ENCODE measurements around the gene TMEM205.
A peak's percentile ranks its signal among the peaks of the same experiment; 100 is the strongest.

TMEM205 gene

DNA sequence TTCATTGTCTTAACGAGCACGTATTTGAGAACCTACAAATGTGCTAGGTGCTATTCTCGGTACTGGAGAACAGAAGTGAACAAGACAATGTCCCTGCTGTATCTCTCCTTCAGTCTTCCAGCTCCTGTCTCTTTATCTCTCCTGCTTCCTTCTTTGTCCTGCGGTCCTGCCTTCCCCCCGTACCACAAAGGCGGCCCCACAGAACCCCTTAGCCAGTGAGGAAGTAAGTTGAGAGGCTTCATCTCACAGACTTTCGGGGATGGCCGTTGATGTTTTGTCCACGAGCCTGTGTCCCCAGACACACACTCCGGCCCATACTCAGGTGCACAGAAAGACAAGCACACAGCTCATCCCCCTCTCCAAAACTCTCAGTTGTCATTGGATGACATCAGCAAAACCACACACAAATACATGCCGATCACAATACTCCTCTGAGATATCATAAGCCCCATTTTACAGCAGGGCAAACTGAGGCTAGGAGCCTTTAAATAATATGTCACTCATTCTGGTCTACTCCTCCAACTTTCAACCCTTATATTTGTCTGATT lies 27.9 kb upstream of the TMEM205 start:
- no peaks in the 10 kb centered on the region; the same call in none of the 2 replicates for H3K36me3 ChIP-seq (ENCODE audit: control insufficient read depth, insufficient read depth, low read length)
- peak overlapping the region; percentile 72 for H3K4me3 ChIP-seq (replicated peaks; ENCODE audit: low read depth, low read length)
- no peak for DNase-seq (ENCODE audit: extremely low read depth, insufficient read length)
- TF ChIP-seq, protein P1, sequence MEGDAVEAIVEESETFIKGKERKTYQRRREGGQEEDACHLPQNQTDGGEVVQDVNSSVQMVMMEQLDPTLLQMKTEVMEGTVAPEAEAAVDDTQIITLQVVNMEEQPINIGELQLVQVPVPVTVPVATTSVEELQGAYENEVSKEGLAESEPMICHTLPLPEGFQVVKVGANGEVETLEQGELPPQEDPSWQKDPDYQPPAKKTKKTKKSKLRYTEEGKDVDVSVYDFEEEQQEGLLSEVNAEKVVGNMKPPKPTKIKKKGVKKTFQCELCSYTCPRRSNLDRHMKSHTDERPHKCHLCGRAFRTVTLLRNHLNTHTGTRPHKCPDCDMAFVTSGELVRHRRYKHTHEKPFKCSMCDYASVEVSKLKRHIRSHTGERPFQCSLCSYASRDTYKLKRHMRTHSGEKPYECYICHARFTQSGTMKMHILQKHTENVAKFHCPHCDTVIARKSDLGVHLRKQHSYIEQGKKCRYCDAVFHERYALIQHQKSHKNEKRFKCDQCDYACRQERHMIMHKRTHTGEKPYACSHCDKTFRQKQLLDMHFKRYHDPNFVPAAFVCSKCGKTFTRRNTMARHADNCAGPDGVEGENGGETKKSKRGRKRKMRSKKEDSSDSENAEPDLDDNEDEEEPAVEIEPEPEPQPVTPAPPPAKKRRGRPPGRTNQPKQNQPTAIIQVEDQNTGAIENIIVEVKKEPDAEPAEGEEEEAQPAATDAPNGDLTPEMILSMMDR (IDR thresholded peaks at IDR 0.05; ENCODE audit: insufficient read depth, low read length, poor library complexity, severe bottlenecking), result no peak
- no peaks in the 10 kb centered on the region for H3K27me3 ChIP-seq (replicated peaks; ENCODE audit: control insufficient read depth, insufficient read depth, low read length)

DNA sequence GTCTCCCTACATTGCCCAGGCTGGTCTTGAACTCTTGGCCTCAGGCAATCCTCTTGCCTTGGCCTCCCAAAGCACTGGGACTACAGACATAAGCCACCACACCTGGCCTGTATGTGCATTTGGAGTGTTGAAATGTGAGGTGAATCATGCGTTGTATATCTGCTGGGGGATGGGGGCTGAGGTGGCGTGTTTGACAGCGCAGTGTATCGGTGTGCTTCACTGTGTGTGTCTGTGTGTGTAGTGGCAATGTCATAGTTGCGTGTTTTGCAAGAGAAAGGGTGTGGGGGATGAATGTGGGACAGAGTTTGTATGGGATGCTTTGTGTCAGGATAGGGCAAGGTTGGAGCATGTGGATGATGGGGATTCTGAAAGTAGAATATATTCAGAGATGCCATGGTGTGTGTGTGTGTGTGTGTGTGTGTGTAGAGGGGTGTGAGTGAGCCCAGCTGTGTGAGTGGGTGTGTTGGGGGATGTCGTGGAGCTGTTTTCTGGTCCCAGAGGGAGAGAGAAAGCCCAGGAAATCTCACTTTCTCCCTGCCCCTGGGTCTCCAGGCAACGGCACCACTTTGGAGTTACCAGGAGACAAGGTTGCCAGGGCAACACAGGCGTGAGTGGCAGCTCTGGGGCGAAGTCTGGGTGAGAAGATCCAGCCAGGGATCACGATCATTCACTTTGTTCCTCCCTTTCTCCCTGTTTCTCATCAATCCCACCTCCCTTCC lies 27.3 kb upstream of the TMEM205 start:
- Histone ChIP-seq H3K36me3 (ENCODE audit: control insufficient read depth, insufficient read depth, low read length) (no peaks in the 10 kb centered on the region; the same call in none of the 2 replicates), H3K4me3 (replicated peaks; ENCODE audit: low read depth, low read length) (peak overlapping the region; percentile 72), H3K27me3 (replicated peaks; ENCODE audit: control insufficient read depth, insufficient read depth, low read length) (no peaks in the 10 kb centered on the region)
- DNase-seq (ENCODE audit: extremely low read depth, insufficient read length), result no peak
- TF ChIP-seq, protein P1 (IDR thresholded peaks at IDR 0.05; ENCODE audit: insufficient read depth, low read length, poor library complexity, severe bottlenecking), result no peak

DNA sequence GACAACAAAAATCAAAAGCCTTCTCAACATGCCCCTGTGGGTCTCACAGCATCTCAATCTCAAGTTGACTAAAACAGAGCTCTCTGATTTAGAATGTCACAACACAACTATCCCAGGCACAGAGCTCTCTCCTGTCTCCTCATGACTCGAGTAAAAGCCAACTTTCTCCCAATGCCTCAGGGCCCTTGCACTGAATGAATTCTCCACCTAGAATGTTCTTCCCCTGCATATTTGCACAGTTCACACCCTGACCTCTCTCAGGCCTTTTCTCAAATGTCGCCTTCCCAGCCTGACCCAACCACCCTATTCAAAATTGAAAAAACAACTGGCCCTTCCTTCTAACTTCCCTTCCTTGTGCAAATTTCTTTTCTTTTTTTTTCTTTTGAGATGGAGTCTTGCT lies 24.7 kb upstream of the TMEM205 start:
- Histone ChIP-seq H3K36me3 (ENCODE audit: control insufficient read depth, insufficient read depth, low read length) (peaks cover 7% of the 10 kb centered on the region), H3K27me3 (replicated peaks; ENCODE audit: control insufficient read depth, insufficient read depth, low read length) (no peaks in the 10 kb centered on the region), H3K4me3 (replicated peaks; ENCODE audit: low read depth, low read length) (no peak overlapping the region)
- TF ChIP-seq, protein P1 (IDR thresholded peaks at IDR 0.05; ENCODE audit: insufficient read depth, low read length, poor library complexity, severe bottlenecking), result no peak
- no peak for DNase-seq (ENCODE audit: extremely low read depth, insufficient read length)

DNA sequence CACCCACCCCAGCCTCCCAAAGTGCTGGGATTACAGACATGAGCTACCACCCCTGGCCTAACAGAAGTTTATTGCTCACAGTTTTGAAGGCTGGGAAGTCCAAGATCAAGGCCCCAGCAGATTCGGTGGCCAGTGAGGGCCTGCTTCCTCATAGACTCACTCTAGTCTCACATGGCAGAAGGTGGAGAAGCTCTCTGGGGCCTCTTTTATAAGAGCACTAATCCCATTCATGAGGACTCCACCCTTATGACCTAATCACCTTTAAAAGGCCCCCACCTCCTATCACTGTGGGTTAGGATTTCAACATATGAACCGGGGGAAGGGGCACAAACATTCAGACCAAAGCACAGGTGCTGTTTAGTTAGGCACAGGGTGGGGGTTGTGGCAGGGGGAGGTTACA lies 21.5 kb upstream of the TMEM205 start:
- Histone ChIP-seq H3K27me3 (replicated peaks; ENCODE audit: control insufficient read depth, insufficient read depth, low read length) (no peaks in the 10 kb centered on the region), H3K36me3 (ENCODE audit: control insufficient read depth, insufficient read depth, low read length) (peaks cover 7% of the 10 kb centered on the region), H3K4me3 (replicated peaks; ENCODE audit: low read depth, low read length) (no peak overlapping the region)
- no peak for DNase-seq (ENCODE audit: extremely low read depth, insufficient read length)
- TF ChIP-seq, protein P1 (IDR thresholded peaks at IDR 0.05; ENCODE audit: insufficient read depth, low read length, poor library complexity, severe bottlenecking), result no peak

DNA sequence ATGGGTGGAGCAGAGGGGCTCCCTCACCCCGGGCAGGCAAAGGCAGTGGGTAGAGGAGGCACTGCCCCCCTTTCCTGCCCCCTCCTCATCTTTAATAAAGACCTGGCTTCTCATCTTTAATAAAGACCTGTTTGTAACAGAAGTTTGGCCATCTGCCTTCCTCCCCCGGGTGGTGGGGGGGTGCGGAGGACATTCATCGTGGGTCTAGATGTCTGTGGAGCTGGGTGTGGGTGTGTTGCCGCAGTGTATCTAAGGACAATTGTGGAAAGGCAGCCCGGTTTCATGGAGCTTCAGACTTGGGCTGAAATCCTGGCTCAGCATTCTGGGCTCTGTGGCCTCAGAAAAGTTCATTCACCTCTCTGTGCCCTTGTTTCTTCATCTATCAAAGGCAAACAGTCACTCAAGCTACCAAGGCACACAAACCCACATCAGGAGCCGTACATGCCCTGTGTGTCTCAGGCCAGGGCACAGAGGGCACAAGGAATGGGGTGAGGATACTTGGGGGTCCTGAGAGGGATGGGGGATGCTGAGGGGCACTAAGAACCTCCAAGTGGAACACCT lies 19.6 kb upstream of the TMEM205 start:
- Histone ChIP-seq H3K4me3 (replicated peaks; ENCODE audit: low read depth, low read length) (no peak overlapping the region), H3K36me3 (ENCODE audit: control insufficient read depth, insufficient read depth, low read length) (peaks cover 7% of the 10 kb centered on the region)
- TF ChIP-seq, protein P1 (IDR thresholded peaks at IDR 0.05; ENCODE audit: insufficient read depth, low read length, poor library complexity, severe bottlenecking), result no peak

More for the DNA sequence above, 19.6 kb upstream of the TMEM205 start:
- no peak for DNase-seq (ENCODE audit: extremely low read depth, insufficient read length)
- no peaks in the 10 kb centered on the region for H3K27me3 ChIP-seq (replicated peaks; ENCODE audit: control insufficient read depth, insufficient read depth, low read length)

Measured in GM06990 (cell line).